ENCODE measurements around the gene NARF.
A peak's percentile ranks its signal among the peaks of the same experiment; 100 is the strongest.
"Not testable (repeated sequence)": the region's sequence is repeated elsewhere in the genome, so short reads cannot be mapped to it uniquely, and the experiment has no call there.

NARF gene

GRCh38 chr17:82503728-82504308 lies 45.3 kb downstream of the NARF start:
- no peak for DNase-seq

- no peak for DNase-seq
Measured at GRCh38 chr17:82505296-82505695, 46.8 kb downstream of the NARF start.

- peak; percentile 50 to 60 for DNase-seq
Measured at GRCh38 chr17:82506402-82506801, 47.9 kb downstream of the NARF start.

- no peak for DNase-seq
Measured at GRCh38 chr17:82507631-82508175, 49.2 kb downstream of the NARF start.

- not testable (repeated sequence) for DNase-seq
Measured at GRCh38 chr17:82511642-82512041, 53.1 kb downstream of the NARF start.

- not testable (repeated sequence) for DNase-seq
Measured at GRCh38 chr17:82513864-82514263, 55.3 kb downstream of the NARF start.

GRCh38 chr17:82517230-82517865 lies 58.8 kb downstream of the NARF start:
- no peak for DNase-seq

- DNase-seq: peak; percentile 92
Measured at GRCh38 chr17:82518826-82519810, 60.6 kb downstream of the NARF start, which contains the start of gene FOXK2. Gene FOXK2, plus strand, starts transcription at chr17:82519732. Its CDS starts 157 bp downstream, at chr17:82519889.

GRCh38 chr17:82519971-82520903 lies 61.7 kb downstream of the NARF start:
- DNase-seq: peak; percentile 40 to 45

- DNase-seq: no peak
Measured at GRCh38 chr17:82524540-82524939, 66.0 kb downstream of the NARF start.

GRCh38 chr17:82525712-82526111 lies 67.2 kb downstream of the NARF start:
- no peak for DNase-seq

- no peak for DNase-seq
Measured at GRCh38 chr17:82527898-82528297, 69.4 kb downstream of the NARF start.

- no peak for DNase-seq
Measured at GRCh38 chr17:82528484-82529265, 70.1 kb downstream of the NARF start.

- DNase-seq: no peak
Measured at GRCh38 chr17:82529914-82530300, 71.4 kb downstream of the NARF start.

GRCh38 chr17:82531431-82531881 lies 72.9 kb downstream of the NARF start:
- no peak for DNase-seq

- no peak for DNase-seq
Measured at GRCh38 chr17:82534401-82534812, 75.9 kb downstream of the NARF start.

- no peak for DNase-seq
Measured at GRCh38 chr17:82536512-82537201, 78.1 kb downstream of the NARF start.

- DNase-seq: not testable (repeated sequence)
Measured at GRCh38 chr17:82537228-82537627, 78.7 kb downstream of the NARF start.

GRCh38 chr17:82539076-82539475 lies 80.5 kb downstream of the NARF start:
- not testable (repeated sequence) for DNase-seq
